GM19099 (cell line): ENCODE data around the gene PSMB7.

Source experiments
- POLR2A ChIP-seq: IDR thresholded peaks from 3 replicates; pipeline ENCODE4 v1.6.1; 2011; ENCODE audit warnings: low read depth; ENCODE audit not compliant: insufficient read length; ENCODE audit errors: extremely low read depth

PSMB7 gene

DNA sequence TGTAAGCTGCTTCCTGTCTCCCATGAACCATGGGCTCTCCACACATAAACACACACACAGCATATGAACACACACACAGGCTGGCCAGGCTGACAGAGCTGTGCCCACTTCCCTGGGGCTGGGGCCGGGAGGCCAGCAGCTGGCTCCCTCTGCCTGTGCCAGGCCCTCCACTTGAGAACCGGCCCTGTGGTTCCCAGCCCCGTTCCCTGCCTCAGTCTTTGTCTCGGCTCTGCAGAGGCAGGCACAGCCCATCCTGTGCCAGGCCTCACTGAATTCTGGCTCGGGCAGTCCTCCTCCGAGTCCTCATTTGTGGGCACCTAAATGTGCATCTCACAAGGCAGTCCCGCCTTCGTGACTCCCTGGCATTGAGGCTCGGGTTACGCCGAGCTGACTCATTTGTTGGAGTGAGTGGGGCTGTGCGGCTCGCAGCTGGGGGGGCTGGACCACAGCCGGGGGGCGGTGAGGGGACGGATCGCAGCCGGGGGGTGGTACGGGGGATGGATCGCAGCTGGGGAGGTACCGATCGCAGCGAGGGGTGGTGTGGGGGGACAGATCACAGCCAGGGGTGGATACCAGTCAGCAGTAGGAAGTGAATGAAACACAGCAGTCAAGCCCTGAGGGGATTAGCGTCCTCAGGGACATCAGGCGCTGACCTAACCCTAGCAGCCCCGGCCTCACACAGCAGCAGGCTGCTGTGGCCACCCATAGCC is 72.3 kb downstream of the PSMB7 start:
- no peak for TF ChIP-seq POLR2A

GRCh38 chr9:124342402-124342775 is 72.9 kb downstream of the PSMB7 start:
- TF ChIP-seq POLR2A, result no peak

- TF ChIP-seq POLR2A, result no peak
Measured at GRCh38 chr9:124341455-124342170, 73.6 kb downstream of the PSMB7 start.

GRCh38 chr9:124340219-124341069 is 74.8 kb downstream of the PSMB7 start:
- no peak for TF ChIP-seq POLR2A

- no peak for TF ChIP-seq POLR2A
Measured at GRCh38 chr9:124339603-124340146, 75.6 kb downstream of the PSMB7 start.

GRCh38 chr9:124337562-124337961 is 77.7 kb downstream of the PSMB7 start:
- no peak for TF ChIP-seq POLR2A

GRCh38 chr9:124335320-124335707 is 79.9 kb downstream of the PSMB7 start:
- TF ChIP-seq POLR2A, result no peak

GRCh38 chr9:124334568-124335319 is 80.5 kb downstream of the PSMB7 start:
- no peak for TF ChIP-seq POLR2A

GRCh38 chr9:124333203-124333579 is 82.1 kb downstream of the PSMB7 start:
- no peak for TF ChIP-seq POLR2A

DNA sequence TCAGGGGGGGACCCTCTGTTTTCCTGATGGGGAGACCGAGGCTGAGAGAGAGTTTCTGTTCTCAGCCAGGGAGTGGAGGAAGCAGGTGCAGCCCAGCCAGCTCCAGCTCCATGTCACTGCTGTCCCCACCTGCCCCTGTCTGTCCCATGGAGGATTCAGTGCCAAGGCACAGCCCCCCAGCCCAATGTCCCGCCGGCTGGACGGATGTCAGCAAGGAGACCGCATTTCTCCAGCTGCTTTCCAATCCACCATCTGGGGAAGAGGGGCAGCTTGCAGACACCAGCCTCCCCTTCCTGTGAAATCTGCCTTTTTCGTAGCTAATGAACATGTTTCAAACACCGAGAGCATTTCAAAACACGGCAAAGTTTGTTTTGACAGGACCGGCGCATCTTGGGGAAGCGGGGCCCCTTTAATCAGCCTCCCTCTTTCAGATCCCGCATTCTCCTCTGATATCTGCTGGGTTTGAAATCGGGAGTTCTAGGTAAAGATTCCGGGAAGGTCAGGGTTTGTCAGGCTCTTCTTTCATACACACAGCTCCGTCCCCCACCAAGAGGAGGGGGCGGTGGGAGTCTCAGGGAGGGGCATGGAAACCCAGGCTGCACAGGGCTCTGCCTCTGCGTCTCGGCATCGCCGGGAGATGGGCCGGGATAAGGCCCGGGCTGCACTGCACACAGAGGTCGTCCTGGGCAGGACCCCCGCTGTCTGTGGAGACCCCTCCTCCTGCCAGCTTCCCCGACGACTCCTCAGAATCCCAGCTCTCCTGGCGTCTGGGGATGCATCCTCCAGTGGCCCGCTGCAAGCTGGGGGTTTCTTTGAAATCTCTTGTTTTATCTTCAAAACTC is 82.7 kb downstream of the PSMB7 start:
- no peak for TF ChIP-seq POLR2A

- TF ChIP-seq POLR2A, result no peak
Measured at GRCh38 chr9:124331580-124331979, 83.7 kb downstream of the PSMB7 start.

- TF ChIP-seq POLR2A, result no peak
Measured at GRCh38 chr9:124330011-124330697, 85.1 kb downstream of the PSMB7 start.

- no peak for TF ChIP-seq POLR2A
Measured at GRCh38 chr9:124329206-124329792, 85.9 kb downstream of the PSMB7 start.
